HepG2 (cell line): Measurements from ENCODE around the gene FASTK. TPM values are rescaled to one million over a fixed set of nuclear protein-coding genes. Genes with fewer than 3 reads are reported as not detected.

Experiments
- ATAC-seq: fragments of 200-7000 bp; cut with Tn5 transposase; 3 replicates; pipeline ENCODE4 v1.9.1; 2020; ENCODE audit warnings: mild to moderate bottlenecking, moderate library complexity
- BruUV-seq: library from RNA; stranded (reverse); fragments of 400-500 nt; replicated peaks from 2 replicates; lab custom pipeline; 2021; lab: Mats Ljungman, UMichigan
- CTCF ChIA-PET: fragments of 300-600 bp; formaldehyde crosslinking; extraction: SDS; loops from one replicate; lab custom pipeline; 2021; ENCODE audit warnings: low total read pairs, inconsistent platforms, low intra/inter-chr PET ratio; lab: Yijun Ruan, JAX
- POLR2A ChIA-PET: fragments of 350-600 bp; sonication (Branson Sonifier 250); formaldehyde crosslinking; loops from one replicate; lab custom pipeline; 2020; ENCODE audit warnings: antibody characterized with exemption, inconsistent platforms; lab: Yijun Ruan, JAX
- DNase-seq: peaks from one replicate; pipeline ENCODE4 v3.0.0-alpha.2; 2015; ENCODE audit warnings: low spot score
- FAIRE-seq: peaks from 3 replicates; lab custom pipeline; 2011; peaks lifted over from hg19 to GRCh38; lab: Jason Lieb, UNC
- H2AFZ ChIP-seq: one replicate; pipeline ENCODE4 v1.6.1; 2011; ENCODE audit warnings: low read length, inconsistent platforms
- H3K27ac ChIP-seq: fragments of 300-600 bp; 3 replicates; pipeline ENCODE4 v1.8.0; 2011; ENCODE audit warnings: mixed run types, mild to moderate bottlenecking, mixed read lengths, low read length, inconsistent platforms; ENCODE audit not compliant: insufficient read depth; ENCODE audit errors: extremely low read length
- H3K27me3 ChIP-seq, 2 experiments: fragments of 200-600 bp in 1 of 2; 2 replicates in 1 of 2; 3 replicates in 1 of 2; pipeline versions ENCODE4 v1.6.0 to v1.8.0; 2011; ENCODE audit warnings: low read length in 2 of 2, mild to moderate bottlenecking in 2 of 2, moderate library complexity in 2 of 2, inconsistent platforms in 1 of 2; ENCODE audit not compliant: insufficient read depth in 2 of 2, control insufficient read depth in 1 of 2
- H3K36me3 ChIP-seq, 2 experiments: fragments of 200-600 bp in 1 of 2; replicated peaks in 1 of 2; 2 replicates in 1 of 2; 3 replicates in 1 of 2; pipeline versions ENCODE4 v1.5.1 to v1.8.0; 2011; ENCODE audit warnings: low read length in 2 of 2, inconsistent platforms in 1 of 2; ENCODE audit not compliant: insufficient read depth in 2 of 2, control insufficient read depth in 1 of 2
- H3K4me1 ChIP-seq: 2 replicates; pipeline ENCODE4 v1.5.1; 2012; ENCODE audit warnings: low read length, inconsistent platforms; ENCODE audit not compliant: insufficient read depth
- H3K4me2 ChIP-seq: 2 replicates; pipeline ENCODE4 v1.6.0; 2011; ENCODE audit warnings: low read depth, low read length, inconsistent platforms
- H3K4me3 ChIP-seq, 3 experiments: fragments of 200-600 bp in 1 of 3; sonication (generic), shearing (Covaris generic) in 1 of 3; replicated peaks in 1 of 3; 2 replicates each; pipeline ENCODE4 v1.5.1; 2011 to 2016; ENCODE audit warnings: low read length in 3 of 3, inconsistent platforms in 2 of 3, low read depth in 2 of 3, mild to moderate bottlenecking in 2 of 3, control low read depth in 1 of 3, mixed read lengths in 1 of 3; ENCODE audit not compliant: insufficient read depth in 1 of 3
- H3K79me2 ChIP-seq: one replicate; pipeline ENCODE4 v1.6.1; 2011; ENCODE audit warnings: low read length, inconsistent platforms; ENCODE audit not compliant: insufficient read depth
- H3K9ac ChIP-seq: 2 replicates; pipeline ENCODE4 v1.6.0; 2011; ENCODE audit warnings: mild to moderate bottlenecking, low read depth, low read length, inconsistent platforms; ENCODE audit not compliant: insufficient read depth
- H3K9me3 ChIP-seq: 2 replicates; pipeline ENCODE4 v1.5.1; 2012; ENCODE audit warnings: mild to moderate bottlenecking, low read length
- H4K20me1 ChIP-seq: 2 replicates; pipeline ENCODE4 v1.6.0; 2011; ENCODE audit warnings: inconsistent platforms, mild to moderate bottlenecking, low read length, moderate library complexity; ENCODE audit not compliant: insufficient read depth
- CHCHD3 ChIP-seq: sonication (generic); formaldehyde crosslinking; IDR thresholded peaks from 2 replicates; pipeline ENCODE4 v1.8.0; 2022; ENCODE audit warnings: mild to moderate bottlenecking, missing genetic modification reagents, moderate library complexity
- ELF3 ChIP-seq: IDR thresholded peaks from 2 replicates; pipeline ENCODE4 v1.6.1; 2016; ENCODE audit warnings: missing genetic modification reagents, missing compliant biosample characterization
- FOXA3 ChIP-seq: IDR thresholded peaks from 2 replicates; pipeline ENCODE4 v1.6.1; 2016; ENCODE audit warnings: missing genetic modification reagents, missing compliant biosample characterization
- HOXA3 ChIP-seq: sonication (generic); formaldehyde crosslinking; IDR thresholded peaks from 2 replicates; pipeline ENCODE4 v1.5.0; 2020; ENCODE audit warnings: missing genetic modification reagents
- MIER3 ChIP-seq: IDR thresholded peaks from 2 replicates; pipeline ENCODE4 v1.6.1; 2016; ENCODE audit warnings: missing compliant biosample characterization, borderline replicate concordance
- RARG ChIP-seq: sonication (generic); formaldehyde crosslinking; IDR thresholded peaks from 2 replicates; pipeline ENCODE4 v1.4.0; 2020; ENCODE audit warnings: low read depth, mild to moderate bottlenecking, missing genetic modification reagents
- SKI ChIP-seq: fragments of 450-650 bp; IDR thresholded peaks from one replicate; pipeline ENCODE4 v1.6.1; 2018; ENCODE audit warnings: mild to moderate bottlenecking; ENCODE audit not compliant: partially characterized antibody
- TEAD2 ChIP-seq: sonication (generic); formaldehyde crosslinking; IDR thresholded peaks from 2 replicates; pipeline ENCODE4 v1.9.0; 2021; ENCODE audit warnings: missing genetic modification reagents
- ZBTB7A ChIP-seq: sonication (generic); formaldehyde crosslinking; IDR thresholded peaks from 2 replicates; pipeline ENCODE4 v1.8.0; 2022; ENCODE audit warnings: mild to moderate bottlenecking, missing genetic modification reagents
- ZNF232 ChIP-seq: sonication (generic); formaldehyde crosslinking; IDR thresholded peaks from 2 replicates; pipeline ENCODE4 v1.4.0; 2020; ENCODE audit warnings: missing genetic modification reagents, borderline replicate concordance
- ZNF567 ChIP-seq: sonication (generic); formaldehyde crosslinking; IDR thresholded peaks from 2 replicates; pipeline ENCODE4 v1.8.1; 2023; ENCODE audit warnings: mild to moderate bottlenecking, missing genetic modification reagents, borderline replicate concordance
- ZNF644 ChIP-seq: IDR thresholded peaks from 2 replicates; pipeline ENCODE4 v1.6.1; 2016; ENCODE audit warnings: low read depth
- WGBS: methylation state at CpG from one replicate; pipeline ENCODE4 v1.1.6; 2017; ENCODE audit warnings: low lambda C conversion rate; 5-methylcytosine and 5-hydroxymethylcytosine counted together
- in situ Hi-C: cut with HindIII; loops from 2 replicates; pipeline ENCODE4 v1.10.0; 2017; ENCODE audit warnings: low pct_unique_long_range_greater_than_20kb; ENCODE audit not compliant: extremely low pct_ligation_motif_present
- intact Hi-C: fragments of 100-400 bp; cut with micrococcal nuclease; formaldehyde crosslinking; loops from one replicate; pipeline ENCODE4 v1.10.0; 2022; ENCODE audit not compliant: unreplicated experiment
- polyA plus RNA-seq, 8 experiments: library from polyadenylated mRNA; depleted of rRNA in 3 of 8; stranded (reverse) in 7 of 8; unstranded in 1 of 8; fragments of >200 nt; fragmentation: Illumina TruSeq in 4 of 8; extraction: Trizol in 4 of 8; gene quantifications; 2 replicates each; pipeline versions ENCODE4 v1.2.1 to v1.2.3, GENCODE V29; 2011 to 2016; ENCODE audit warnings: low read depth in 4 of 8, missing spikeins in 1 of 8, mixed read lengths in 1 of 8; ENCODE audit not compliant: insufficient read depth in 1 of 8
- total RNA-seq, 5 experiments: library from RNA; depleted of rRNA; stranded (reverse); fragments of >200 nt; fragmentation: Illumina TruSeq; extraction: Trizol; gene quantifications; 2 replicates each; pipeline ENCODE4 v1.2.3, GENCODE V29; 2016; ENCODE audit warnings: low read depth in 1 of 5
- TF ChIP-seq, protein P1 (sequence below): IDR thresholded peaks from 2 replicates; pipeline ENCODE4 v1.6.1; 2012; ENCODE audit warnings: low read depth, low read length, improper control_type of control experiment
- TF ChIP-seq, protein P2 (sequence below): IDR thresholded peaks from 2 replicates; pipeline ENCODE4 v1.6.1; 2012; ENCODE audit warnings: inconsistent platforms
- TF ChIP-seq, protein P3 (sequence below): IDR thresholded peaks from 2 replicates; pipeline ENCODE4 v1.6.1; 2016; ENCODE audit warnings: missing genetic modification reagents, missing compliant biosample characterization
- TF ChIP-seq, protein P4 (sequence below): sonication (generic); formaldehyde crosslinking; IDR thresholded peaks from 2 replicates; pipeline ENCODE4 v1.5.1; 2020; ENCODE audit warnings: mild to moderate bottlenecking, missing genetic modification reagents, moderate library complexity
- TF ChIP-seq, protein P5 (sequence below): sonication (generic); formaldehyde crosslinking; IDR thresholded peaks from 2 replicates; pipeline ENCODE4 v1.4.0; 2020; ENCODE audit warnings: missing genetic modification reagents, low read depth, mild to moderate bottlenecking, borderline replicate concordance

The FASTK gene
- total and polyA plus RNA-seq, 2 of the 13 experiments (the other 11 are each of a cell fraction or from before 2014, with no cell fraction given): 52.9 to 55.7 TPM

DNA sequence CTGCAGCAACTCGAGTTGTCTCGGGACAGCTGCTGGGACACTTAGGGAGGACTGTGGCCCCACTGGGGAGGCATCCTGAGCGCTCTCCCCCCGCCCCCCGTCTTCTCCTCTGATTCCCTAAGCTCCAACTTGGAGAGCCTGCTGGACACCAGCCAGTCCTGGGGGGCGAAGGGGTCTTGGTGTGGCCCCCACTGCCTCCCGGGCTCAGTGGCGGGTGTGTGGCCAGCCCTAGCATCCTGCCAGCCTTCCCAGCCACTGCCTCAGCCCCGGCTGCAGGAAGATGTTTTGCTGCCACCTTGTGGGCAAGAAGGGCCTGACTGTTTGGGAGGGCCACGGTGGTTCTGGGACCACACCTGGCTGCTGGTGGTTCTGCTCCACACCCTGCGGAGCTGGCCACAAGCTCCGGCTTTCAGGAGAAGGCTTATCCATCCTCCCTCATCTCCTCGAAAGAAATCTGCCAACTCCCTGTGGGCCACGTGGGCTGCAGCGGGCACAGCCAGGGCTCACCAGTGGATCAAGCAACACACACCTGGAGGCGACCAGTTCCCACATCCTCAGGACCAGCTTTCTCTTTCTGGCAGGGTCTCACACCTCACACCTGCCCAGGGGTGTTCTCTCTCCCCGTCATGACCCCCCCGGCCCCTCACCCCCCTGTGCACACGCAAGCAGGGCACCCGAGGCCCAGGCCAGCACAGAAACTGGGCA, 30.5 kb upstream of the FASTK start:
- CTCF ChIA-PET: interaction anchor here (0.9 to 1.7 kb wide), 6 partner anchors 20 to 148 kb away, joined by 3 to 6 read pairs (median 3); partner anchors contain the start of genes ABCB8 and AGAP3
- TF ChIP-seq ZNF644 (CRISPR knock-in tag) (no peak), ZNF567 (CRISPR knock-in tag) (0 out of 2 replicates have a peak, but pooled peaks have one; percentile 33), RARG (CRISPR knock-in tag) (no peak), CHCHD3 (no peak), HOXA3 (CRISPR knock-in tag) (0 out of 2 replicates have a peak, but pooled peaks have one; percentile 16), TEAD2 (CRISPR knock-in tag) (no peak), SKI (no peak), FOXA3 (CRISPR knock-in tag) (no peak), ZNF232 (CRISPR knock-in tag) (no peak), MIER3 (CRISPR knock-in tag) (peak; percentile 47; the same call in 1 of the 2 replicates), ZBTB7A (CRISPR knock-in tag) (no peak), ELF3 (CRISPR knock-in tag) (peak; percentile 31; the same call in 1 of the 2 replicates)
- TF ChIP-seq, protein P1, sequence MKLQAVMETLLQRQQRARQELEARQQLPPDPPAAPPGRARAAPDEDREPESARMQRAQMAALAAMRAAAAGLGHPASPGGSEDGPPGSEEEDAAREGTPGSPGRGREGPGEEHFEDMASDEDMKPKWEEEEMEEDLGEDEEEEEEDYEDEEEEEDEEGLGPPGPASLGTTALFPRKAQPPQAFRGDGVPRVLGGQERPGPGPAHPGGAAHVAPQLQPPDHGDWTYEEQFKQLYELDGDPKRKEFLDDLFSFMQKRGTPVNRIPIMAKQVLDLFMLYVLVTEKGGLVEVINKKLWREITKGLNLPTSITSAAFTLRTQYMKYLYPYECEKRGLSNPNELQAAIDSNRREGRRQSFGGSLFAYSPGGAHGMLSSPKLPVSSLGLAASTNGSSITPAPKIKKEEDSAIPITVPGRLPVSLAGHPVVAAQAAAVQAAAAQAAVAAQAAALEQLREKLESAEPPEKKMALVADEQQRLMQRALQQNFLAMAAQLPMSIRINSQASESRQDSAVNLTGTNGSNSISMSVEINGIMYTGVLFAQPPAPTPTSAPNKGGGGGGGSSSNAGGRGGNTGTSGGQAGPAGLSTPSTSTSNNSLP: no peak
- TF ChIP-seq, protein P2, sequence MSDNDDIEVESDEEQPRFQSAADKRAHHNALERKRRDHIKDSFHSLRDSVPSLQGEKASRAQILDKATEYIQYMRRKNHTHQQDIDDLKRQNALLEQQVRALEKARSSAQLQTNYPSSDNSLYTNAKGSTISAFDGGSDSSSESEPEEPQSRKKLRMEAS: no peak
- TF ChIP-seq, protein P3, sequence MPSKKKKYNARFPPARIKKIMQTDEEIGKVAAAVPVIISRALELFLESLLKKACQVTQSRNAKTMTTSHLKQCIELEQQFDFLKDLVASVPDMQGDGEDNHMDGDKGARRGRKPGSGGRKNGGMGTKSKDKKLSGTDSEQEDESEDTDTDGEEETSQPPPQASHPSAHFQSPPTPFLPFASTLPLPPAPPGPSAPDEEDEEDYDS (CRISPR knock-in tag): 0 out of 2 replicates have a peak, but pooled peaks have one; percentile 17
- TF ChIP-seq, protein P4, sequence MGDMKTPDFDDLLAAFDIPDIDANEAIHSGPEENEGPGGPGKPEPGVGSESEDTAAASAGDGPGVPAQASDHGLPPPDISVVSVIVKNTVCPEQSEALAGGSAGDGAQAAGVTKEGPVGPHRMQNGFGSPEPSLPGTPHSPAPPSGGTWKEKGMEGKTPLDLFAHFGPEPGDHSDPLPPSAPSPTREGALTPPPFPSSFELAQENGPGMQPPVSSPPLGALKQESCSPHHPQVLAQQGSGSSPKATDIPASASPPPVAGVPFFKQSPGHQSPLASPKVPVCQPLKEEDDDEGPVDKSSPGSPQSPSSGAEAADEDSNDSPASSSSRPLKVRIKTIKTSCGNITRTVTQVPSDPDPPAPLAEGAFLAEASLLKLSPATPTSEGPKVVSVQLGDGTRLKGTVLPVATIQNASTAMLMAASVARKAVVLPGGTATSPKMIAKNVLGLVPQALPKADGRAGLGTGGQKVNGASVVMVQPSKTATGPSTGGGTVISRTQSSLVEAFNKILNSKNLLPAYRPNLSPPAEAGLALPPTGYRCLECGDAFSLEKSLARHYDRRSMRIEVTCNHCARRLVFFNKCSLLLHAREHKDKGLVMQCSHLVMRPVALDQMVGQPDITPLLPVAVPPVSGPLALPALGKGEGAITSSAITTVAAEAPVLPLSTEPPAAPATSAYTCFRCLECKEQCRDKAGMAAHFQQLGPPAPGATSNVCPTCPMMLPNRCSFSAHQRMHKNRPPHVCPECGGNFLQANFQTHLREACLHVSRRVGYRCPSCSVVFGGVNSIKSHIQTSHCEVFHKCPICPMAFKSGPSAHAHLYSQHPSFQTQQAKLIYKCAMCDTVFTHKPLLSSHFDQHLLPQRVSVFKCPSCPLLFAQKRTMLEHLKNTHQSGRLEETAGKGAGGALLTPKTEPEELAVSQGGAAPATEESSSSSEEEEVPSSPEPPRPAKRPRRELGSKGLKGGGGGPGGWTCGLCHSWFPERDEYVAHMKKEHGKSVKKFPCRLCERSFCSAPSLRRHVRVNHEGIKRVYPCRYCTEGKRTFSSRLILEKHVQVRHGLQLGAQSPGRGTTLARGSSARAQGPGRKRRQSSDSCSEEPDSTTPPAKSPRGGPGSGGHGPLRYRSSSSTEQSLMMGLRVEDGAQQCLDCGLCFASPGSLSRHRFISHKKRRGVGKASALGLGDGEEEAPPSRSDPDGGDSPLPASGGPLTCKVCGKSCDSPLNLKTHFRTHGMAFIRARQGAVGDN (CRISPR knock-in tag): peak; percentile 48
- TF ChIP-seq, protein P5, sequence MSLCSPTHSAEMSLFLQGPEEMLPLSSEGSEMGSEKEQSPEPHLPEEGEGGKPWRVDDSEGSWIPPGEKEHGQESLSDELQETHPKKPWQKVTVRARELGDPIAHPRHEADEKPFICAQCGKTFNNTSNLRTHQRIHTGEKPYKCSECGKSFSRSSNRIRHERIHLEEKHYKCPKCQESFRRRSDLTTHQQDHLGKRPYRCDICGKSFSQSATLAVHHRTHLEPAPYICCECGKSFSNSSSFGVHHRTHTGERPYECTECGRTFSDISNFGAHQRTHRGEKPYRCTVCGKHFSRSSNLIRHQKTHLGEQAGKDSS (CRISPR knock-in tag): no peak

More for the DNA sequence above, 30.5 kb upstream of the FASTK start:
- Histone ChIP-seq H3K4me1 (peaks cover 14% of the 10 kb centered on the region), H3K4me3 (no peak overlapping the region), H3K9me3 (no peaks in the 10 kb centered on the region), H3K36me3 (peaks cover 6 to 24% of the 10 kb centered on the region in 2 experiments; a peak in 4 of 5 replicates), H3K27me3 (no peaks in the 10 kb centered on the region), H3K9ac (no peak overlapping the region), H3K4me2 (no peak overlapping the region), H4K20me1 (peaks cover 44% of the 10 kb centered on the region), H3K79me2 (peaks cover 25% of the 10 kb centered on the region), H3K27ac (no peak overlapping the region), H2AFZ (no peak overlapping the region)
- no TSS peak for BruUV-seq
- intact Hi-C loops: loop anchor here (1.0 to 2.0 kb wide), 2 partner anchors 52 to 83 kb away; partner anchors contain the start of genes ABCB8 and SLC4A2
- DNase-seq (peak; percentile 49), FAIRE-seq (peak; percentile 39), ATAC-seq (peak; percentile 92)
- in situ Hi-C loops: no loop called here
- POLR2A ChIA-PET: interaction anchor here (0.8 to 1.2 kb wide), 2 partner anchors 23 to 48 kb away, joined by 3 to 4 read pairs; no protein-coding TSS in a partner anchor
- 84% methylated on average over 11 of the region's 20 CpGs for WGBS
